ENCODE data around the gene BPIFB2. TPM values are rescaled to one million over a fixed set of nuclear protein-coding genes. Genes with fewer than 3 reads are reported as not detected.

Gene BPIFB2, protein sequence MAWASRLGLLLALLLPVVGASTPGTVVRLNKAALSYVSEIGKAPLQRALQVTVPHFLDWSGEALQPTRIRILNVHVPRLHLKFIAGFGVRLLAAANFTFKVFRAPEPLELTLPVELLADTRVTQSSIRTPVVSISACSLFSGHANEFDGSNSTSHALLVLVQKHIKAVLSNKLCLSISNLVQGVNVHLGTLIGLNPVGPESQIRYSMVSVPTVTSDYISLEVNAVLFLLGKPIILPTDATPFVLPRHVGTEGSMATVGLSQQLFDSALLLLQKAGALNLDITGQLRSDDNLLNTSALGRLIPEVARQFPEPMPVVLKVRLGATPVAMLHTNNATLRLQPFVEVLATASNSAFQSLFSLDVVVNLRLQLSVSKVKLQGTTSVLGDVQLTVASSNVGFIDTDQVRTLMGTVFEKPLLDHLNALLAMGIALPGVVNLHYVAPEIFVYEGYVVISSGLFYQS
- not detected in 2 replicates for total RNA-seq

GRCh38 chr20:33007376-33008335 is at the start of gene BPIFB2:
BPIFB2 (plus strand) TSS chr20:33007704; CDS start chr20:33008575, 871 bp downstream.

DNA sequence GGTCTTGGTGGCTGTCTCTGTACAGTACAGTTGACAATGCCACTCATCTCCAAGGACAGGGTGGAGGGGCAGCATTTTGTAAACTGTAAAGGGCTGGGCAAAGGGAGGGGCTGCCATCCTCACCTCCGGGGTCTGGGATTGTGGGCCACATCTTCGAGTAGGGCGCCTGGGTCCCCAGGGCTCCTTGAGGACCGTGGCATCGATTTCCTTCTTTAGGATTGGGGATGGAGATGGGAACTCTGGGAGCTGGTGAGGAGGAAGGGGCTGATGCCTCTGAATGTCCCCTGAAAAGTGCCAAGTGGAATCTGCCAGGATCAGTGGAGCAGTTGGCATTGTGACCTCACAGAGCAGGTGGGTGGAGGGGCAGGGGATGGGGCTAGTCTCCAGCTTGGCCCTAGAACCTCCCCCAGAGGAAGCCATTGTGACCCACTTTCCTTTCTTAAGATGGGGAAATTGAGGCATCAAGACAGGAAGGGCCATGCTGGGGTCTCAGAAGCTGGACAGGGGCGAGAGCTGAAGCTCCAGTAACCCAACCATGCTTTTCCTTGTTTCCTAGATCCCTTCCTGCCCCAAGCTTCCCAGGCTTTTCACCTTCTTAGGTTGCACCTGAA is 3.3 kb upstream of the BPIFB2 start, which contains the start of gene SUN5:
TSS of gene SUN5 (minus strand) at position 293 of the 611 bp plus-strand sequence. CDS start at position 200, 93 bp downstream.

GRCh38 chr20:33031531-33031930 is 24.0 kb downstream of the BPIFB2 start, which contains the start of gene BPIFB6:
BPIFB6 (plus strand) TSS chr20:33031648; CDS start chr20:33031648, 0 bp downstream.

DNA sequence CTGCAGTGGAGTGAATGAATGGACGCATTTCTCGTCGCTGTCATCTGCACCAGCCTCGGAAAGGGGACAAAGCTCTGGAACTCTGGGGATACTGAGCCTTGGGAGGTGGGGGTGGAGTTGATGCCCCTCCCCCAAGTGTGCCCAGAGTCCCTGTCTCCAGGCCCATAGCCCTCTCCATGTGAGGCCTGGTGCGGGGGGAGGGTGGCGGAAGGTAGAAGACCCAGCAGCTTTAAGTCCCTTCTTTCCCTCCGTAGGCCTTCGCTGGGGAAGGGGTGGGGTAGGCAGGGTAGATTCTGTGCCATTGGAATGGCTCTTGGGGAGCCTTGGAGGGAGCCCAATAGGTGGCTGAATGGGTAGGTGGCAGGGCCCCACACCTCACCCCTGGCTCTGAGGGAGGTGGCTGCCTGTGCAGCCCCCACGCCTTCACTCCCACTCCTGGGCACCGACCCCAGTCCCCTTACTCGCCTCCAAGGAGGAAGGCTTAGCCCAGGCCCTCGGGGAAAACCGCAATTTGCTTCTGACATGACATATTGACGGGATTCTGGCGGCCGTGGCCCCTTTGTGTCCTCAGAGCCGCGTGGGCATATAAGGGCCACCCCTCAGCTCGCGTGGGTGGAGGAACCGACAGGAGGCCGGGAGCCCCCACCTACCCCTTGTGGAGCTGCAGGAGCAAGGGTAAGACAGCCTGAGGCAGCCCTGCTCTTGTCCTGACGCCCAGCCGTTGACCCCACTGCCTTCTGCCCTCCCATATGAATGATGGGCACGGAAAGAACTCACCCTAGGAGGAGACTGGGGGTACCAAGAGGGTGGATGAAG is 46.0 kb downstream of the BPIFB2 start, which contains the start of gene BPIFB3:
TSS of gene BPIFB3 (plus strand) at position 613 of the 816 bp plus-strand sequence. CDS start 1,533 bp downstream, outside the sequence.

Other genes with a start within 250 kb of the BPIFB2 start
- gene DNMT3B, start 245.3 kb upstream of the BPIFB2 start, total RNA-seq = 1.7 and 1.8 TPM in 2 replicates
- 80.1 and 83.9 TPM in 2 replicates for gene MAPRE1, start 187.8 kb upstream of the BPIFB2 start, total RNA-seq
- under 0.01 TPM in 1 of 2 replicates, not detected in the other for gene EFCAB8, start 148.8 kb upstream of the BPIFB2 start, total RNA-seq
- not detected in 2 replicates for gene SUN5, start 3.3 kb upstream of the BPIFB2 start, total RNA-seq
- not detected in 2 replicates for gene BPIFB6, start 23.9 kb downstream of the BPIFB2 start, total RNA-seq
- not detected in 2 replicates for gene BPIFB3, start 46.2 kb downstream of the BPIFB2 start, total RNA-seq
- not detected in 2 replicates for gene BPIFB4, start 71.9 kb downstream of the BPIFB2 start, total RNA-seq
- gene BPIFA2, start 160.5 kb downstream of the BPIFB2 start, total RNA-seq = not detected in 2 replicates
- gene BPIFA3, start 209.6 kb downstream of the BPIFB2 start, total RNA-seq = not detected in 2 replicates
- not detected in 2 replicates for gene BPIFA1, start 228.3 kb downstream of the BPIFB2 start, total RNA-seq